CD4-positive, alpha-beta memory T cell (primary cell): ENCODE results near the gene WIPF3. TPM values are rescaled to one million over a fixed set of nuclear protein-coding genes. Genes with fewer than 3 reads are reported as not detected.

Experiments
- CTCF ChIA-PET: fragments of 350-600 bp; sonication (Branson Sonifier 250); formaldehyde crosslinking; loops from one replicate; lab custom pipeline; 2021; ENCODE audit warnings: inconsistent platforms; ENCODE audit not compliant: partially characterized antibody; lab: Charles Lee
- POLR2A ChIA-PET: fragments of 350-600 bp; sonication (Branson Sonifier 250); formaldehyde crosslinking; loops from one replicate; lab custom pipeline; 2021; ENCODE audit not compliant: partially characterized antibody; lab: Charles Lee
- DNase-seq, 5 donors: peaks; one replicate each; pipeline versions ENCODE4 v3.0.0 to v3.0.0-alpha.2; 2020 to 2022; ENCODE audit warnings: mixed read lengths in 1 of 5
- H3K27ac ChIP-seq: one replicate; pipeline ENCODE4 v1.7.0; 2013; ENCODE audit warnings: low read depth, low read length
- H3K27me3 ChIP-seq: 2 replicates; pipeline ENCODE4 v1.7.0; 2013; ENCODE audit warnings: mild to moderate bottlenecking, low read length, moderate library complexity; ENCODE audit not compliant: insufficient read depth
- H3K36me3 ChIP-seq: 2 replicates; pipeline ENCODE4 v1.7.0; 2013; ENCODE audit warnings: mild to moderate bottlenecking, low read length, moderate library complexity; ENCODE audit not compliant: insufficient read depth
- H3K4me1 ChIP-seq: 2 replicates; pipeline ENCODE4 v1.7.0; 2013; ENCODE audit warnings: mild to moderate bottlenecking, low read length, moderate library complexity; ENCODE audit not compliant: insufficient read depth
- H3K4me3 ChIP-seq, 2 donors: one replicate each; pipeline ENCODE4 v1.7.0; 2013; ENCODE audit warnings: low read length in 2 of 2, mild to moderate bottlenecking in 1 of 2
- H3K9me3 ChIP-seq, 2 donors: one replicate each; pipeline ENCODE4 v1.7.0; 2013; ENCODE audit warnings: low read length in 2 of 2, control low read depth in 1 of 2; ENCODE audit not compliant: control insufficient read depth in 1 of 2
- H3K27ac Mint-ChIP-seq, 7 donors: one replicate each; pipeline ENCODE4 v1.8.0; 2020 to 2021; ENCODE audit warnings: mixed read lengths in 7 of 7, mild to moderate bottlenecking in 6 of 7, inconsistent platforms in 3 of 7, moderate library complexity in 3 of 7
- H3K27me3 Mint-ChIP-seq, 2 donors: one replicate each; pipeline ENCODE4 v1.8.0; 2020 to 2021; ENCODE audit warnings: mixed read lengths in 2 of 2
- H3K36me3 Mint-ChIP-seq, 2 donors: one replicate each; pipeline ENCODE4 v1.8.0; 2020 to 2021; ENCODE audit warnings: mixed read lengths in 2 of 2, inconsistent platforms in 1 of 2, mild to moderate bottlenecking in 1 of 2
- H3K4me1 Mint-ChIP-seq, 4 donors: one replicate each; pipeline ENCODE4 v1.8.0; 2020 to 2021; ENCODE audit warnings: mixed read lengths in 4 of 4, mild to moderate bottlenecking in 1 of 4
- H3K4me3 Mint-ChIP-seq, 8 donors: one replicate each; pipeline ENCODE4 v1.8.0; 2020 to 2021; ENCODE audit warnings: mixed read lengths in 8 of 8, mild to moderate bottlenecking in 7 of 8, moderate library complexity in 6 of 8, inconsistent platforms in 3 of 8
- H3K9me3 Mint-ChIP-seq, 8 donors: one replicate each; pipeline ENCODE4 v1.8.0; 2020 to 2021; ENCODE audit warnings: mixed read lengths in 8 of 8, mild to moderate bottlenecking in 5 of 8, inconsistent platforms in 3 of 8, moderate library complexity in 1 of 8
- intact Hi-C: fragments of 100-400 bp; cut with micrococcal nuclease; formaldehyde crosslinking; loops from one replicate; pipeline ENCODE4 v1.15.1; 2023
- polyA plus RNA-seq, 2 donors: library from polyadenylated mRNA; unstranded; fragments of 300-500 nt; fragmentation: Illumina TruSeq; gene quantifications; one replicate each; pipeline ENCODE4 v1.2.3, GENCODE V29; 2021
- total RNA-seq, 2 experiments: library from RNA; stranded (reverse); gene quantifications; one replicate each; pipeline ENCODE4 v1.2.3, GENCODE V29; 2021

Gene WIPF3
- total and polyA plus RNA-seq, 4 experiments from 2014 or later, result not detected

- H3K4me3 Mint-ChIP-seq, result no peak overlapping the region
- H3K27ac Mint-ChIP-seq, result no peak overlapping the region
- CTCF ChIA-PET, result no interaction called here
Observed at GRCh38 chr7:29924684-29925083, 118.4 kb downstream of the WIPF3 start.

GRCh38 chr7:29926216-29926615, 119.9 kb downstream of the WIPF3 start:
- no peak overlapping the region for H3K4me3 ChIP-seq
- DNase-seq, result no peak
- H3K9me3 ChIP-seq, result no peaks in the 10 kb centered on the region
- Mint-ChIP-seq H3K27me3 (peaks cover 5 to 10% of the 10 kb centered on the region in 2 donors), H3K9me3 (peaks cover 0 to 3% (median 0%) of the 10 kb centered on the region in 8 donors), H3K27ac (no peak overlapping the region), H3K4me1 (no peaks in the 10 kb centered on the region), H3K4me3 (no peak overlapping the region), H3K36me3 (no peaks in the 10 kb centered on the region)
- no peak overlapping the region for H3K27ac ChIP-seq
- H3K4me1 ChIP-seq, result no peaks in the 10 kb centered on the region
- no peaks in the 10 kb centered on the region for H3K27me3 ChIP-seq
- intact Hi-C loops, result no loop called here
- ChIA-PET CTCF (interaction anchor here (0.8 to 1.9 kb wide), 3 partner anchors 8 to 136 kb away, joined by 3 to 5 read pairs (median 3); no protein-coding TSS in a partner anchor), POLR2A (no interaction called here)
- H3K36me3 ChIP-seq, result no peaks in the 10 kb centered on the region

More at GRCh38 chr7:29924684-29925083, 118.4 kb downstream of the WIPF3 start:
- no peaks in the 10 kb centered on the region for H3K27me3 ChIP-seq
- H3K36me3 ChIP-seq, result no peaks in the 10 kb centered on the region
- DNase-seq, result no peak
- no peaks in the 10 kb centered on the region for H3K9me3 ChIP-seq
- Mint-ChIP-seq H3K36me3 (no peaks in the 10 kb centered on the region), H3K9me3 (no peaks in the 10 kb centered on the region), H3K4me1 (no peaks in the 10 kb centered on the region), H3K27me3 (peaks cover 5 to 7% of the 10 kb centered on the region in 2 donors)
- POLR2A ChIA-PET, result no interaction called here
- intact Hi-C loops, result no loop called here
- no peaks in the 10 kb centered on the region for H3K4me1 ChIP-seq
- no peak overlapping the region for H3K4me3 ChIP-seq
- no peak overlapping the region for H3K27ac ChIP-seq

GRCh38 chr7:29926741-29927140, 120.4 kb downstream of the WIPF3 start:
- H3K4me3 Mint-ChIP-seq, result no peak overlapping the region
- no peak overlapping the region for H3K27ac Mint-ChIP-seq
- Histone ChIP-seq H3K27ac (no peak overlapping the region), H3K27me3 (no peaks in the 10 kb centered on the region), H3K4me3 (no peak overlapping the region), H3K9me3 (no peaks in the 10 kb centered on the region), H3K4me1 (no peaks in the 10 kb centered on the region), H3K36me3 (no peaks in the 10 kb centered on the region)
- ChIA-PET POLR2A (no interaction called here), CTCF (interaction anchor here (0.8 to 1.9 kb wide), 2 partner anchors 9 to 135 kb away, joined by 3 to 5 read pairs; no protein-coding TSS in a partner anchor)
- H3K36me3 Mint-ChIP-seq, result no peaks in the 10 kb centered on the region
- intact Hi-C loops, result no loop called here
- no peaks in the 10 kb centered on the region for H3K4me1 Mint-ChIP-seq
- peaks cover 3 to 12% of the 10 kb centered on the region in 2 donors for H3K27me3 Mint-ChIP-seq
- peaks cover 0 to 3% (median 0%) of the 10 kb centered on the region in 8 donors for H3K9me3 Mint-ChIP-seq
- no peak for DNase-seq

- Mint-ChIP-seq H3K27me3 (peaks cover 3 to 16% of the 10 kb centered on the region in 2 donors), H3K4me3 (no peak overlapping the region), H3K36me3 (no peaks in the 10 kb centered on the region), H3K9me3 (peaks cover 0 to 3% (median 0%) of the 10 kb centered on the region in 8 donors), H3K4me1 (no peaks in the 10 kb centered on the region), H3K27ac (no peak overlapping the region)
- POLR2A ChIA-PET, result no interaction called here
- CTCF ChIA-PET, result interaction anchor here (1.7 to 4.2 kb wide), 2 partner anchors 7 to 22 kb away, joined by 4 to 29 read pairs; no protein-coding TSS in a partner anchor
- H3K36me3 ChIP-seq, result no peaks in the 10 kb centered on the region
- no peaks in the 10 kb centered on the region for H3K4me1 ChIP-seq
- H3K4me3 ChIP-seq, result no peak overlapping the region
- H3K9me3 ChIP-seq, result no peaks in the 10 kb centered on the region
- H3K27ac ChIP-seq, result no peak overlapping the region
- DNase-seq, result no peak
- intact Hi-C loops, result no loop called here
- no peaks in the 10 kb centered on the region for H3K27me3 ChIP-seq
Observed at GRCh38 chr7:29929018-29929807, 122.9 kb downstream of the WIPF3 start.

GRCh38 chr7:29935111-29935510, 128.8 kb downstream of the WIPF3 start:
- Histone ChIP-seq H3K4me1 (no peaks in the 10 kb centered on the region), H3K9me3 (no peaks in the 10 kb centered on the region), H3K27ac (no peak overlapping the region), H3K27me3 (no peaks in the 10 kb centered on the region), H3K36me3 (no peaks in the 10 kb centered on the region), H3K4me3 (no peak overlapping the region)
- H3K4me3 Mint-ChIP-seq, result no peak overlapping the region
- DNase-seq, result no peak
- no peak overlapping the region for H3K27ac Mint-ChIP-seq
- no peaks in the 10 kb centered on the region for H3K36me3 Mint-ChIP-seq
- peaks cover 0 to 10% of the 10 kb centered on the region in 2 donors for H3K27me3 Mint-ChIP-seq
- intact Hi-C loops, result no loop called here
- ChIA-PET CTCF (no interaction called here), POLR2A (no interaction called here)
- no peaks in the 10 kb centered on the region for H3K4me1 Mint-ChIP-seq
- H3K9me3 Mint-ChIP-seq, result peaks cover 0 to 6% (median 0%) of the 10 kb centered on the region in 8 donors

GRCh38 chr7:29937132-29937531, 130.8 kb downstream of the WIPF3 start:
- no peak for DNase-seq
- ChIA-PET CTCF (interaction anchor here (0.6 kb wide), 1 partner anchor 11 kb away, joined by 3 read pairs; no protein-coding TSS in a partner anchor), POLR2A (no interaction called here)
- intact Hi-C loops, result no loop called here
- Histone ChIP-seq H3K9me3 (no peaks in the 10 kb centered on the region), H3K27ac (no peak overlapping the region), H3K4me3 (no peak overlapping the region), H3K4me1 (no peaks in the 10 kb centered on the region), H3K36me3 (no peaks in the 10 kb centered on the region), H3K27me3 (no peaks in the 10 kb centered on the region)
- Mint-ChIP-seq H3K27me3 (peaks cover 0 to under 1% of the 10 kb centered on the region in 2 donors), H3K4me1 (no peaks in the 10 kb centered on the region), H3K27ac (no peak overlapping the region), H3K4me3 (no peak overlapping the region), H3K9me3 (peaks cover 0 to 3% (median 0%) of the 10 kb centered on the region in 8 donors), H3K36me3 (no peaks in the 10 kb centered on the region)

GRCh38 chr7:29940199-29940598, 133.9 kb downstream of the WIPF3 start:
- Mint-ChIP-seq H3K4me1 (no peaks in the 10 kb centered on the region), H3K36me3 (no peaks in the 10 kb centered on the region), H3K27ac (no peak overlapping the region), H3K9me3 (peaks cover 0 to 4% (median 0%) of the 10 kb centered on the region in 8 donors), H3K27me3 (peaks cover 1 to 7% of the 10 kb centered on the region in 2 donors), H3K4me3 (no peak overlapping the region)
- no peak for DNase-seq
- H3K27me3 ChIP-seq, result no peaks in the 10 kb centered on the region
- no peaks in the 10 kb centered on the region for H3K36me3 ChIP-seq
- CTCF ChIA-PET, result no interaction called here
- no peaks in the 10 kb centered on the region for H3K4me1 ChIP-seq
- no peak overlapping the region for H3K27ac ChIP-seq
- no peak overlapping the region for H3K4me3 ChIP-seq
- no peaks in the 10 kb centered on the region for H3K9me3 ChIP-seq
- intact Hi-C loops, result no loop called here
- POLR2A ChIA-PET, result no interaction called here
